GM13976 (cell line): ENCODE measurements around the gene VPS37B.
"Not testable (repeated sequence)": the region's sequence is repeated elsewhere in the genome, so short reads cannot be mapped to it uniquely, and the experiment has no call there.

Source experiments
- DNase-seq: peaks from one replicate; pipeline ENCODE4 v3.0.0; 2012; ENCODE audit warnings: low spot score
- CTCF ChIP-seq: IDR thresholded peaks from 2 replicates; pipeline ENCODE4 v1.5.1; 2012; ENCODE audit warnings: borderline replicate concordance, mild to moderate bottlenecking; ENCODE audit not compliant: insufficient read depth; ENCODE audit errors: extremely low read depth, missing control alignments, control extremely low read depth
- in situ Hi-C: fragments of 300-500 bp; cut with MboI; formaldehyde crosslinking; loops from one replicate; pipeline ENCODE4 v1.12.0; 2022; ENCODE audit warnings: low sequenced_read_pairs, mixed read lengths, inconsistent platforms; ENCODE audit not compliant: unreplicated experiment

Gene VPS37B

DNA sequence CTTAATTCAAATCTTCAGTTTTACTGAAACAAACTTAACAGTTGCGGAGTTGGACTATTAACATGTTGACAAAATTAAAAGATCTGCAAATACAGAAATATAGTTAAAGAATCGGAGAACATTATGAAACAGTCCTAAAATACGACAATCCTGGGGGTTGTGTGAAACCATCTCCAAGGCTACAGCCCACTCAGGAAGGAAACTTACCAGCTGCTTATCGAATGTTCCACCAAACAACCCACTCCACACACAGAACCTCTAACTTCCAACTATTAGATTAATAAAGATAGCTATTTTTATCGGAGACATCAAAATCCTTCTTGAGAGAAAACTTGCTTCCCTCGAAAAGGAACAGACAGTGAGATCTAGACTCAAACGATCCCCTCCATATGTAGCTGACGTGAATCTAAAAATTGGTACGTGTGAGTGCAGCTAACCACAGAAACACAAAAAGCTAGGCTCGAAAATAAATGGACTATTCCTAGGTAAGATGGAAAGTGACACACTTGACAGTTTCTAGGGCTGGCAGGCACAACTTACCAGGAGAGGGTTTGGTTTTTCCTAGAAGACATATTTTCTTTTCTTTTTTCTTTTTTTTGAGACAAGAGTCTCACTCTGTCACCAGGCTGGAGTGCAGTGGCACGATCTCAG lies 12.9 kb downstream of the VPS37B start:
- DNase-seq: no peak
- in situ Hi-C loops: no loop called here
- TF ChIP-seq CTCF: no peak

- DNase-seq: no peak
- in situ Hi-C loops: no loop called here
- peak; percentile 23 for TF ChIP-seq CTCF
Observed at GRCh38 chr12:122880668-122881067, 15.3 kb downstream of the VPS37B start.

DNA sequence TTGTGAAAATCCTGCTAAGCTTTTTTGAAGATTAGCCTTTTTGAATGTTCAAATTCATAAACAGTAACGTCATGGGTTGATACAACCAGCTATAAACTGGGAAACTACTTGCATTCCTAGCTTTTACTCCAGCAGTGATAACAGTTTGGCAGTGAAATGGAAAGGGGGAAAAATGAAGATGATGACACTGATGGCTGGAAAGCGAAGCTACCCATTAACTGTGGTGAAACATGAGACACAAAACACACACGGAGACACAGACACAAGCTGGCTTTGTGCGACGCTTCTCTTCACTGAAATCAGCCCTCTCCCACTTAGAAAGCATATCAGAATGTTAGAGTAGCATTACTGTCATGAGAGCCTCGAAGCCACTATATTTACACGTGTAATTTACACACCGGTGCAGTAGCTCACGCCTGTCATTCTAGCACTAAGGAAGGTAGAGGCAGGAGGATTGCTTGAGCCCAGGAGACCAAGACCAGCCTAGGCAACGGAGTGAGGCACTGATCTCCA lies 15.7 kb downstream of the VPS37B start:
- DNase-seq: no peak
- in situ Hi-C loops: no loop called here
- no peak for TF ChIP-seq CTCF

- no peak for DNase-seq
- in situ Hi-C loops: no loop called here
- TF ChIP-seq CTCF: no peak
Observed at GRCh38 chr12:122878780-122879612, 16.9 kb downstream of the VPS37B start.

- in situ Hi-C loops: no loop called here
- DNase-seq: no peak
- no peak for TF ChIP-seq CTCF
Observed at GRCh38 chr12:122876731-122877130, 19.2 kb downstream of the VPS37B start.

- in situ Hi-C loops, DNase-seq: not testable (repeated sequence)
Observed at GRCh38 chr12:122876281-122876680, 19.6 kb downstream of the VPS37B start.
